DOHH2 (cell line): Measurements from ENCODE around the gene RBM23.

Source experiments
- CTCF ChIP-seq: fragments of 200-600 bp; sonication (generic); IDR thresholded peaks from one replicate; pipeline ENCODE4 v1.5.1; 2014; ENCODE audit warnings: antibody characterized with exemption, mild to moderate bottlenecking, low read depth, low read length; ENCODE audit not compliant: poor library complexity, severe bottlenecking
- EZH2phosphoT487 ChIP-seq: fragments of 200-600 bp; sonication (generic); IDR thresholded peaks from 2 replicates; pipeline ENCODE4 v1.6.1; 2017; ENCODE audit warnings: borderline replicate concordance, mild to moderate bottlenecking, antibody characterized with exemption, low read length, moderate library complexity, mixed read lengths

GRCh38 chr14:22870811-22871223 lies 48.1 kb downstream of the RBM23 start:
- TF ChIP-seq CTCF, result no peak
- no peak for TF ChIP-seq EZH2phosphoT487
